ENCODE data around the gene PPP1R14B.

DNA sequence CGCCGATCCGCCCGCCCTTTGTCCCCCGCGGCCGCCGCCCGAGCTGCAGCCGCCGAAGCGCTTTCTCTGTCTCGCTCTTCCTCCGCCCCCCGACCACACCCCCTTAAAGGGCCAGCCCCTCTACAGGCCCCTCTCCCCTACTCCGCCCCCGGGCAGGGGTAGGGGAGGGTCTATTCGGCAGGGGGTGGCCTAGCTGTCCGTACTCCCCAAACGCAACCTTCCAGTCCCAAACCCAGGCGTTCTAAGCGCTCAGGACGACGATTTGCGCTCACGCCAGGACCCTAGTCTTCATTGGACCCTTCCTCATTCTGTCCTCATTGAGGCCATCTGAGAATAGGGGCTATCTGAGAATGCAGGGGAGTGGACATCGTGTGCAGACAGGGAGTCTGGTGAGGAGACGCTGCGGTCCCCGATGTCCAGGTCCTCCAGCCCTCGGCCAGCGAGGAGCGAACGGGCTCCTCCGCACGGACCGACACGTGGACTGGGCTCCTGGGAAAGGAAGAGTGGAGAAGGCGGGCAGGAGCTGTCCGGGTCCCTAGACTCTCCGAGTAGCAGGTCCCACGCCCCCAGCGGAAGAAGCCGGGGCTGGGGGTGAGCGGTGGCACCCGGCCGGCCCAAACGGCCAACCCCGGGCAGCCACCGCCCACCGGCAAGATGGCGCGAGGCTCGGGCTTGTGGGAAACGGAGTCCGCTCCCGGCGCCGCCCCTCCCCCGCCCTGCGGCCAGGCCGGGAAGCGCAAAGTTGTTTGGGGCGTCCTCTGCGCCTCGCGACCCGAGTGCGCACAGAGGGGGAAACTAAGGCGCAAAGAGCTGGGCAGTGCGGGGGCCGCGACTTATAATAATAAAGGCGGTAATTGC, at the start of gene PPP1R14B:
- TF ChIP-seq, protein P1, sequence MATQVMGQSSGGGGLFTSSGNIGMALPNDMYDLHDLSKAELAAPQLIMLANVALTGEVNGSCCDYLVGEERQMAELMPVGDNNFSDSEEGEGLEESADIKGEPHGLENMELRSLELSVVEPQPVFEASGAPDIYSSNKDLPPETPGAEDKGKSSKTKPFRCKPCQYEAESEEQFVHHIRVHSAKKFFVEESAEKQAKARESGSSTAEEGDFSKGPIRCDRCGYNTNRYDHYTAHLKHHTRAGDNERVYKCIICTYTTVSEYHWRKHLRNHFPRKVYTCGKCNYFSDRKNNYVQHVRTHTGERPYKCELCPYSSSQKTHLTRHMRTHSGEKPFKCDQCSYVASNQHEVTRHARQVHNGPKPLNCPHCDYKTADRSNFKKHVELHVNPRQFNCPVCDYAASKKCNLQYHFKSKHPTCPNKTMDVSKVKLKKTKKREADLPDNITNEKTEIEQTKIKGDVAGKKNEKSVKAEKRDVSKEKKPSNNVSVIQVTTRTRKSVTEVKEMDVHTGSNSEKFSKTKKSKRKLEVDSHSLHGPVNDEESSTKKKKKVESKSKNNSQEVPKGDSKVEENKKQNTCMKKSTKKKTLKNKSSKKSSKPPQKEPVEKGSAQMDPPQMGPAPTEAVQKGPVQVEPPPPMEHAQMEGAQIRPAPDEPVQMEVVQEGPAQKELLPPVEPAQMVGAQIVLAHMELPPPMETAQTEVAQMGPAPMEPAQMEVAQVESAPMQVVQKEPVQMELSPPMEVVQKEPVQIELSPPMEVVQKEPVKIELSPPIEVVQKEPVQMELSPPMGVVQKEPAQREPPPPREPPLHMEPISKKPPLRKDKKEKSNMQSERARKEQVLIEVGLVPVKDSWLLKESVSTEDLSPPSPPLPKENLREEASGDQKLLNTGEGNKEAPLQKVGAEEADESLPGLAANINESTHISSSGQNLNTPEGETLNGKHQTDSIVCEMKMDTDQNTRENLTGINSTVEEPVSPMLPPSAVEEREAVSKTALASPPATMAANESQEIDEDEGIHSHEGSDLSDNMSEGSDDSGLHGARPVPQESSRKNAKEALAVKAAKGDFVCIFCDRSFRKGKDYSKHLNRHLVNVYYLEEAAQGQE (IDR thresholded peaks at IDR 0.05; ENCODE audit: low read depth): peak; percentile 28; the same call in 1 of the 2 replicates
- peak; percentile 17; the same call in 1 of the 2 replicates for TF ChIP-seq TAF1 (IDR thresholded peaks at IDR 0.05; ENCODE audit: low read depth)
- peak; percentile 64; the same call in 1 of the 2 replicates for TF ChIP-seq TCF12 (IDR thresholded peaks at IDR 0.05; ENCODE audit: low read depth)

All from Ishikawa (cell line).